ENCODE data around the gene OGDH.
A peak's percentile ranks its signal among the peaks of the same experiment; 100 is the strongest.
"Not testable (repeated sequence)": the region's sequence is repeated elsewhere in the genome, so short reads cannot be mapped to it uniquely, and the experiment has no call there.

The OGDH gene

GRCh38 chr7:44580945-44581878, 25.2 kb upstream of the OGDH start:
- no peak for DNase-seq (ENCODE audit: low spot score)

GRCh38 chr7:44581879-44582603, 24.4 kb upstream of the OGDH start, which contains the start of gene TMED4:
Gene TMED4 (minus strand): TSS chr7:44582231. CDS start chr7:44582206, 25 bp downstream.
- peak; percentile 100 for DNase-seq (ENCODE audit: low spot score)

DNA sequence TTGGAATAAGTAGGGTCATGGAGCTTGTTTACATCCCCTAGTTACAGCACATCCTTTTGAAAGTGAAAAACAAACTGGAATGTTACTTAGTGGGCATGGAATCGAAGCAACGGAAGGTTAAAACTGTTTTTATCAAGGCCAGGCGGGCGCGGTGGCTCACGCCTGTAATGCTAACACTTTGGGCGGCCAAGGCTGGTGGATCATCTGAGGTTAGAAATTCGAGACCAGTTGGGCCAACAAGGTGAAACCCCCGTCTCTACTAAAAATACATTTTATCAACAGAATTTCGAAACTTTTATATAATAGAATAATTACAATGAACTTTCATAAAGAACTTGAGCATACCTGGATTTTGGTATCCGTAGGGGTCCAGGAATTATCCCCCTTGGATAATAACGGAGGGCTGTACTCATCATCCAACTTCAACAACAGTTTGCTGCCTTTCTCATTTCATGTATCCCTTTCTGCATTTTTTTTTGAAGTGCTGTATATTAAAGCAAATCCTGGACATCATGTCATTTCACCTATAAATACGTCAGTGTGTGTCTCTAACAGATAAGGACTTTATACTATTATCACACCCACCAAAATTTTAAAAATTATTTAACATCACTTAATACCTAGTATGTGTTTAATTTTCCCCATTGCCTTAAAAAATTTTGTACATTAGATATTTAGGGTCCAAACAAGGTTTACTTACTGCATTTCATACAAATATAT, 23.1 kb upstream of the OGDH start:
- DNase-seq (ENCODE audit: low spot score), result no peak

DNA sequence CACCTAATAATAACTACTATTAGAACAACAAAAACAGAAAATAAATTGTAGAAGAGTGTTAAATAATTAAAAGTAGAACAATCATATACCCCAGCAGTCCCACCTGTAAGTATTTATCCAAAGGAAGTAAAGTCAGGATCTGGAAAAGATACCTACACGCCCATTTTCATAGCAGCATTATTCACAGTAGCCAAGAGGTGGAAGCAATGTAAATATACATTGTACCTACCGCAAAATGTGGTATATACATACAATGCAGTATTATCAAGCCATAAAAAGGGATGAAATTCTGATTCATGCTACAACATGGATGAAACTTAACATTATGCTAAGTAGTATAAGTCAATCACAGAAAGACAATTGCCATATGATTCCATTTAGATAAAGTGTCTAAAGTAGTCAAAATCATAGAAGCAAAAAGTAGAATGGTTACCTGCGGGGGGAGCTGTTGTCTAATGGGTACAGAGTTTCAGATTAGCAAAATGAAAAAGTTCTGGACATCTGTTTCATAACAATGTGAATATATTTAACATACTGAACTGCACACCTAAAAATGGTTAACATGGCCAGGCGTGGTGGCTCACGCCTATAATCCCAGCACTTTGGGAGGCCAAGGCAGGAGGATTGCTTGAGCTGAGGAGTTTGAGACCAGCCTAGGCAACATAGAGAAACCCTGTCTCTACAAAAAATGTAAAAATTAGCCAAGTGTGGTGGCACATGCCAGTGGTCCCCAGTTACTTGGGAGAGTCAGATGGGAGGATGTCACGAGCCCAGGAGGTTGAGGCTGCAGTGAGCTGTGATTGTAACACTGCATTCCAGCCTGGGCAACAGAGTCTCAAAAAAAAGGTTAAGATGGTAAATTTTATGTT, 18.4 kb upstream of the OGDH start:
- DNase-seq (ENCODE audit: low spot score), result no peak

DNA sequence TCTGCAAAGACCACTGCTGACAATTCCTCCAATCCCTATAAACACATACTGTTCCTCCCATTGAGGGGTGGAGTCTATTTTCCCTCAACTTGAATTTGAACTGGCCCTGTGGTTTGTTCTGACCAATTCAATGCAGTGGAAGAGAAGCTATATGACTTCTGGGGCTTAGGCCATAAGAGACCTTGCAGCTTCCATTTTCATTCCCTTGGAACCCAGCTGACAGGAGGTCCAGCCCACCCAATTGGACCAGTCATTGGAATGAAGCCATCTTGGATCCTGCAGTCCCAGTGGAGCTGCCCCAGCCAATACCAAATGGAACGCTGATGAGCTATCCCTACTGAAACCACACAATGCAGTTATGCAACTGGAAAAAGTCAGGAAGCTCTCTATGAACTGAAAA, 15.5 kb upstream of the OGDH start:
- DNase-seq (ENCODE audit: low spot score), result no peak

DNA sequence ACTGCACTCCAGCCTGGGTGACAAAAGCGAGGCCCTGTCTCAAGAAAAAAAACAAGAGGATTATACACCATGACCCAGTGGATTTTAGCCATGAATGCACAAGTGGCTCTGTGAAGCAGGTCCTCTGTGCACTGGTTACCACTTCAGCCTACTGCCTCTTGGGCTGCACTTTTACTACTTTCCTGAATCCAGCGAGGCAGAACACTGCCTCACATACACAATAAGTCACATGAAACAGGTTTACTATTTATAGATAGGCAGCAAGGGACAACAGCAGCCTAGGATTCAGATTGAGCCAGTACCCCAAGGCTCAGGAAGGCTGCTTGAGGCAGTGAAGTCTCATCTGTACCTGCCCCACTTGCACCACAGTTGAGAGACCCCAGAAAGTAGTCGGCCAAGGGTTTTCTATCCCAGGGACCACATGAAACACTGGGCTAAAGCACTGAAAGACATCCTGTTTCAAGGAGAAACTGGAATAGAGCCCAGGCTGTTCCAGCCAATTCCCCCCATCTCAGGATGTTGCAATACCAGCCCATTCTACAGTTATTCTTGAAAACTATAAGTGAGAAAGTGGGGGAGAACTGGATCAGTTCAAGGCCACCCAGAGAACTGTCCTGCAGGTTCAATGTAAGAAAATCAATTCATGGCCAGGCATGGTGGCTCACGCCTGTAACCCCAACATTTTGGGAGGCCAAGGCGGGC, 10.3 kb upstream of the OGDH start:
- no peak for DNase-seq (ENCODE audit: low spot score)

DNA sequence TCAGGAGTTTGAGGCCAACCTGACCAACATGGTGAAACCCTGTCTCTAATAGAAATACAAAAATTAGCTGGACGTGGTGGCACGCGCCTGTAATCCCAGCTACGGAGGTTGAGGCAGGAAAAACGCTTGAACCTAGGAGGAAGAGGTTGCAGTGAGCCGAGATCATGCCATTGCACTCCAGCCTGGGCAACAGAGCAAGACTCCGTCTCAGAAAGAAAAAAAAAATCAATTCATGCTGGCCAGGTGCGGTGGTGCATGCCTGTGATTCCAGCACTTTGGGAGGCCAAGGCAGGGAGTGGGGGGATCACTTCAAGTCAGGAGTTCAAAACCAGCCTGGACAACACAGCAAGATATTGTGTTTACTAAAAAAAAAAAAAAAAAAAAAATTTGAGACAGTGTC, 9.2 kb upstream of the OGDH start:
- not testable (repeated sequence) for DNase-seq (ENCODE audit: low spot score)

- DNase-seq (ENCODE audit: low spot score), result no peak
These were observed 7.2 kb upstream of the OGDH start for GRCh38 chr7:44599222-44599621.

- DNase-seq (ENCODE audit: low spot score), result no peak
These were observed 3.9 kb upstream of the OGDH start for GRCh38 chr7:44602576-44602910.

DNA sequence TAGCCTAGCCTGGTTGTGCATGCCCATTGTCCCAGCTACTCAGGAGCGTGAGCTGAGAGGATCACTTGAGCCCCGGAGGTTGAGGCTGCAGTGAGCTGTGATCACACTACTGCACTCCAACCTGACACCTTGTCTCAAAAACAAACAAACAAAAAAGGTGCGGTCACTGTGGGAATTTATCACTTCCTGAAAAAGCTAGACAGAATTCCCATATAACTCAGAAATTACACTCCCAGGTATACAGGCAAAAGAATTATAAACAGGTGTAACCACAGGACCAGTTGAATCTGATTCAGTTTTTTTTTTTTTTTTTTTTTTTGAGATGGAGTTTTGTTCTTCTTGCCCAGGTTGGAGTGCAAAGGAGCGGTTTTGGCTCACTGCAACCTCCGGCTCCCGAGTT, 3.2 kb upstream of the OGDH start:
- DNase-seq (ENCODE audit: low spot score), result no peak

GRCh38 chr7:44604941-44605340, 1.5 kb upstream of the OGDH start:
- DNase-seq (ENCODE audit: low spot score), result no peak

GRCh38 chr7:44607141-44608068, 978 bp downstream of the OGDH start:
- DNase-seq (ENCODE audit: low spot score), result no peak

GRCh38 chr7:44608916-44609648, 2.7 kb downstream of the OGDH start:
- DNase-seq (ENCODE audit: low spot score), result no peak

- no peak for DNase-seq (ENCODE audit: low spot score)
These were observed 3.4 kb downstream of the OGDH start for GRCh38 chr7:44609829-44610228.

- no peak for DNase-seq (ENCODE audit: low spot score)
These were observed 8.8 kb downstream of the OGDH start for GRCh38 chr7:44615149-44615611.

DNA sequence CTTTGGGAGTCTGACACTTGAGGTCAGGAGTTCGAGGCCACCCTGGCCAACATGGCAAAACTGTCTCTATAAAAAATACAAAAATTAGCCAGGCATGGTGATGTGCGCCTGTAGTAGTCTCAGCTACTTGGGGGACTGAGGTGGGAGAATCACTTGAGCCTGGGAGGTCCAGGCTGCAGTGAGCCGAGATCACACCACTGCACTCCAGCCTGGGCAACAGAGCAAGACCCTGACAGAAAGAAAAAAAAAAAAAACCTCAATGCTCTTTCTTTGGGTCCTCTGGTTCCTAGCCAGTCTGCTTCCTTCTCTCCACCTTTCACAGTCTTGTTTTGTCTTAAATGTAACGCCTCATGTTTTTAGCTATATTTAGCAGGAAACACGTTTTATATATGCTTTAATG, 9.4 kb downstream of the OGDH start:
- DNase-seq (ENCODE audit: low spot score), result no peak

GRCh38 chr7:44616545-44616944, 10.1 kb downstream of the OGDH start:
- no peak for DNase-seq (ENCODE audit: low spot score)

DNA sequence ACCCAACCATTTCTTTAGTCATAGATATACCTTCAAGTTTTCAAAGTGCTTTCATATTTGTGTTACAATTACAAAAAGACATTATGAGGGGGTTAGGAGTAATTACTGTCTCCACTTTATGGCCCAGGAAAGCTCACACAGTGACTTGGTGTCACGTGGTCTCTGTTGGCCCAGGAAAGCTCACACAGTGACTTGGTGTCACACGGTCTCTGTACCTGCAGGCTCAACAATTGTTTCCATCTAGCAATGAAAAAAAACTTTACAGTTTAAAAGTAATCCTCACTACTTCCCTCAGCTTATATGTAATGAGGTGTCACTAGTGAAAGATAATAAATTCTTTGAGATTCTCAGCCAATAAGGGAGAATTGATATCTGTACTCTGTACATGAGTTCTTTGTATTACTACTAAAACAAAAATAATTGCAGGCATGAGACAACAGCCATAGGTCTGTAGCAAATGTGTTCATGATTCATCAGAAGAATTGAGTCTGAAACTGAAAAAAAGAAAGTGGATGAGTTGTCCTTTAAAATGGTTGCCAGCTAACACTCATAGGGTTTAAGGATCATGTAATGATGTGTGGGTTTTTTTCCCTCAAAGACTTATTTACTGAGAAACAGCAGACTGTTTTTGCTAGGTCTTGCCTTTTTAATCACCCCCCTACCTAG, 10.9 kb downstream of the OGDH start:
- peak; percentile 48 for DNase-seq (ENCODE audit: low spot score)

DNA sequence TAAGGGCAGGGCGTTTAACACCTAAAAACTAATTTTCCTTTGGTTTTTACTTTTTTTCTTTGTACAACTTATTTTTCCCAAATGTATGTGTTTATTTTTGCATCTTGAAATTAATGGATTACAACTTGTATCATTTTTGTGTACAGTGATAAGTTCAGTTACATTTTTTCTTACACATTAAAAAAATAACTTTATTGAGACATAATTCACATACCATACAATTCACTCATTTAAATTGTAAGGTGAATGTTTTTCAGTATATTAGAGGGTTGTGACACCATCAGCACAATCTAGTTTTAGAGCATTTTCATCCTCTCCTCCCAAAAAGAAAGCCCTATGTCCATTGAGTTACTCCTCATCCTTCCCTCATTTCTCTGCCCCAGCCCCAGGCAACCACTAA, 11.6 kb downstream of the OGDH start:
- DNase-seq (ENCODE audit: low spot score), result no peak
